Activated CD4-positive, alpha-beta T cell treated with anti-CD3 and anti-CD28 coated beads for 36 hours (primary cell): ENCODE data around the gene MTHFSD. TPM values are rescaled to one million over a fixed set of nuclear protein-coding genes. Genes with fewer than 3 reads are reported as not detected.

Experiments
- ATAC-seq: fragments of 200-7000 bp; cut with Tn5 transposase; one replicate; pipeline ENCODE4 v1.10.0; 2021; ENCODE audit warnings: mild to moderate bottlenecking, moderate library complexity
- CTCF ChIA-PET: fragments of 350-600 bp; sonication (Branson Sonifier 250); formaldehyde crosslinking; loops from one replicate; lab custom pipeline; 2021; ENCODE audit warnings: antibody characterized with exemption; lab: Charles Lee
- POLR2A ChIA-PET: fragments of 350-600 bp; sonication (Branson Sonifier 250); formaldehyde crosslinking; loops from one replicate; lab custom pipeline; 2021; ENCODE audit warnings: antibody characterized with exemption, inconsistent platforms; lab: Charles Lee
- DNase-seq: peaks from one replicate; pipeline ENCODE4 v3.0.0-alpha.2; 2020
- H3K27ac Mint-ChIP-seq: one replicate; pipeline ENCODE4 v1.8.0; 2021; ENCODE audit warnings: mixed read lengths
- H3K27me3 Mint-ChIP-seq: one replicate; pipeline ENCODE4 v1.8.0; 2021; ENCODE audit warnings: mixed read lengths
- H3K36me3 Mint-ChIP-seq: one replicate; pipeline ENCODE4 v1.8.0; 2021; ENCODE audit warnings: low read depth, mixed read lengths
- H3K4me1 Mint-ChIP-seq: one replicate; pipeline ENCODE4 v1.8.0; 2021; ENCODE audit warnings: mixed read lengths
- H3K4me3 Mint-ChIP-seq: one replicate; pipeline ENCODE4 v1.8.0; 2021; ENCODE audit warnings: mild to moderate bottlenecking, moderate library complexity, mixed read lengths
- H3K9me3 Mint-ChIP-seq: one replicate; pipeline ENCODE4 v1.8.0; 2021; ENCODE audit warnings: low read depth, mixed read lengths
- intact Hi-C, 2 experiments: fragments of 100-400 bp; cut with DNase I in 1 of 2; cut with micrococcal nuclease in 1 of 2; formaldehyde crosslinking; loops; one replicate each; pipeline versions ENCODE4 v1.14.2 to v1.15.1; 2022 to 2024; cut with DNase I, micrococcal nuclease
- total RNA-seq, 2 experiments: library from RNA; stranded (reverse); gene quantifications; one replicate each; pipeline ENCODE4 v1.2.3, GENCODE V29; 2021

The MTHFSD gene
- total RNA-seq, 2 experiments from 2014 or later, result 21.2 to 22.1 TPM

DNA sequence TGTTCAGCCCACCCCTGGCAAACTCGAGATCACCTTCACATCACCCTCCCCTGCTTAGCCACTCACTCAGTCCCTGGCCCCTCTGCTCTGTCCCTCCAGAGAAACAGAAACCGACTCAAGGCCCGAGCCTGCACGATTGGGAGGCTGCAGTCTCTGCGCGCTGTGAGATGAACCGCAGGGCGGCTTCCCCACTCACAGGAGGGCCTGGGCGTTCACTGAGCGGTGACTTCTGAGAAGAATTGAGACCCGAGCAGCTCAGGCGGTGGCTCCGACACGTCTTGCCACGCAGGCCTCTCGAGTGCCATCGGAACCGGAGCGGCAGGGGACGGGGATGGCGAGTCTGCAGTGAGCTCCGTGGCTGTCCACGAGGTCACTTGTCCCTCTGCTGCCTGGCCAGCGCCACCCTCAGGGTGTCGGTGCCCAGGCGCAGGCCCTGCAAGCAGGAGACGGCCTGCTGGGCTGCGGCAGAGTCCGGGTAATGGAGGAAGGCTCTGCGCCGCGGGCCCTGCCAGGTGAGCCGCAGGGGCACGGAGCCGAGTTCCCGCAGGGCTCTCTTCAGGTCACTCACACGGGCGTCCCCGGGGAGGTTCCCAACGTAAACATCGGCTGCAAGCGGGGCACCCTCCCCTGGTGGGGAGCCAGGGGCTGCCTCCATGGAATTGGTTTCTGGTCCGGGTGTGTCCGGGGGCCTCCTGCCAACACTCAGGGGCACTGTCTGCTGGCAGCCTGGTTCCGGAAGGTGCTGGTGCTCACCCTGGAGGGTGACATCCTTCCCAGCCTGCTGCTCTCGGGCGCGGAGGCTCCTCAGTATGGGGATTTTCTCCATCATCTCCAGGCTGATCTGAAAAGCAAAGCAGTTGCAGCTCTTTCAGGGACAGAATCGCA is 23.2 kb downstream of the MTHFSD start:
- ChIA-PET POLR2A (no interaction called here), CTCF (no interaction called here)
- Mint-ChIP-seq H3K4me1 (no peaks in the 10 kb centered on the region), H3K27me3 (no peaks in the 10 kb centered on the region), H3K9me3 (no peaks in the 10 kb centered on the region), H3K36me3 (peaks cover 23% of the 10 kb centered on the region), H3K27ac (no peak overlapping the region), H3K4me3 (no peak overlapping the region)
- intact Hi-C loops, result no loop called here
- no peak for DNase-seq
- no peak for ATAC-seq

DNA sequence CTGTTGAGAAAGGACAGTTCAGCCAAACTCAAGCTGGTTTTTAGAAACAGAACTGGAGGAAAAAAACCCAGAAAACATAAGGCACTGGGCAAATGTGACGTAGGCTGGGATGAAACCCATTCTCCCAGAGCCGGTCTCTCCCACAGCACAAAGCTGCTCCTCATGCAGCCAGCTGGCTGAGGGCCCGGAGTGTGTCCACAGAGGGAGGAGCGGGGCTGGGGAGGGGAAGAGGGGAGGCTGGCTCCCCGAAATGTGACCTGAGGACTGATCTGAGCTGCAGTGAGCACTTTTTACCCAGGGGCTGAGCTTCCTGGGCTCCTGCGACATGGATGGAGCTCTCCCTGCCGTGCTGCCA is 23.9 kb downstream of the MTHFSD start:
- Mint-ChIP-seq H3K4me1 (no peaks in the 10 kb centered on the region), H3K36me3 (peaks cover 17% of the 10 kb centered on the region), H3K4me3 (no peak overlapping the region), H3K27me3 (no peaks in the 10 kb centered on the region), H3K27ac (no peak overlapping the region), H3K9me3 (no peaks in the 10 kb centered on the region)
- ChIA-PET CTCF (interaction anchor here (0.6 kb wide), 1 partner anchor 135 kb away, joined by 3 read pairs; no protein-coding TSS in a partner anchor), POLR2A (no interaction called here)
- ATAC-seq (no peak), DNase-seq (no peak)
- intact Hi-C loops, result no loop called here

DNA sequence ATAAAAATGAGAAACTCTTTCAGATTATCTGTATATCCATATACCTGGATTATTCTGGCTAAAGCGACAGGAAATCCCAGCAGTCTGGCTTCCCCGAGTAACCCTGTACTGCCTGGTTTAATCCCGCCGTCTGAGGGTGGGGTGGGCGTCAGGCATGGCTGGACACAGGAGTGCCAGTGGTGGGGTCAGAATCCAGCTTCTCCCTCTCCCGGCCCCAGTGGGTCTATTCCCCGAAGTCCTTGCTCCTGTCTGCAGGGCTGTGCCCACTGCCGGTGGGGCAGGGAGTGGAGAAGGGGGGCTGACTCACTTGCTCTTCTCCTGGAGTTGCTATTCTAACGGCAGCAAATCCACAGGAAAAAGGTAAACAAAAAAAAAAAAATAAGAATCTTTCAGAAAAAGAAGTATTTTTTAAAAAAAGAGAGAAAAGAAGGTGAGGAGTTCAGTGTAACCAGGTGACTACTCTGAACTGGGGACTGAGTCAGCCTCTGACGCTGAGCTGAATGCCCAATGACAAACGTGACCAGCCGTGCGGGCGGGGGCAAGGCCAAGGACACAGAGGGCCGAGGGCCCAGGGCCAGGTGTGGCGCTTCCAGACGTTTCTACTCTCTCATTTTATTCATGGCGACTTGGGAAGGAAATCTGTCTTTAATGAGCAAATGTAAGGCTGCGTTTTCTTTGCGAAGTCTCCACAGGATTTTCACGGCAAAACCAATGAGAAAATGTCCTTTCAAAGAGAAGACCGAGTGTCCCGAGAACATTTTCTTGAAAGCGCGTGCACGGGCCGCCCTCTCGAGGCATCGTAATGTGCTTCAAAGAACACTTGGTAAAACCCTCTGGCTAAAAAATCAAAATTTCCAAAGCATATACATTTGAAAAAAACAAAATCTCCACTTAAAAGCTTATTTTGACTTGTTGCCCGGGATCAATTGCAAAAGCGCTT is 24.5 kb downstream of the MTHFSD start:
- intact Hi-C loops, result no loop called here
- Mint-ChIP-seq H3K27ac (no peak overlapping the region), H3K4me3 (no peak overlapping the region), H3K27me3 (no peaks in the 10 kb centered on the region), H3K9me3 (no peaks in the 10 kb centered on the region), H3K36me3 (peaks cover 15% of the 10 kb centered on the region), H3K4me1 (no peaks in the 10 kb centered on the region)
- CTCF ChIA-PET, result interaction anchor here (0.6 to 0.7 kb wide), 2 partner anchors 134 to 454 kb away, joined by 3 read pairs; no protein-coding TSS in a partner anchor
- DNase-seq (no peak), ATAC-seq (no peak)
- POLR2A ChIA-PET, result no interaction called here

DNA sequence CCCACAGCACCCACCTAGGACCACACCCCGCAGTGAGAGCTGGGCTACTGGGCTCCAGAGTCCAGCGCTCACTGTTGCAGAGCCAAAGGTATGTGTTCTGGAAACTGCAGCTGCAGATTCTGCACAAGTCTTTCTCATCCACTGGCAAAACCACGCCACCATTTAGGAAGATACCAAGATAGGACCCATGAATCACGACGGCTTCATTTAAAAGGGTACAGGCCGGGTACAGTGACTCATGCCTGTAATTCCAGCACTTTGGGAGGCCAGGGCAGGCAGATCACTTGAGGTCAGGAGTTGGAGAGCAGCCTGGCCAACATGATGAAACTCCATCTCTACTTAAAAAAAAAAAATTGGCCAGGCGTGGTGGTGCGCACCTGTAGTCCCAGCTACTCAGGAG is 25.9 kb downstream of the MTHFSD start:
- no peak for DNase-seq

DNA sequence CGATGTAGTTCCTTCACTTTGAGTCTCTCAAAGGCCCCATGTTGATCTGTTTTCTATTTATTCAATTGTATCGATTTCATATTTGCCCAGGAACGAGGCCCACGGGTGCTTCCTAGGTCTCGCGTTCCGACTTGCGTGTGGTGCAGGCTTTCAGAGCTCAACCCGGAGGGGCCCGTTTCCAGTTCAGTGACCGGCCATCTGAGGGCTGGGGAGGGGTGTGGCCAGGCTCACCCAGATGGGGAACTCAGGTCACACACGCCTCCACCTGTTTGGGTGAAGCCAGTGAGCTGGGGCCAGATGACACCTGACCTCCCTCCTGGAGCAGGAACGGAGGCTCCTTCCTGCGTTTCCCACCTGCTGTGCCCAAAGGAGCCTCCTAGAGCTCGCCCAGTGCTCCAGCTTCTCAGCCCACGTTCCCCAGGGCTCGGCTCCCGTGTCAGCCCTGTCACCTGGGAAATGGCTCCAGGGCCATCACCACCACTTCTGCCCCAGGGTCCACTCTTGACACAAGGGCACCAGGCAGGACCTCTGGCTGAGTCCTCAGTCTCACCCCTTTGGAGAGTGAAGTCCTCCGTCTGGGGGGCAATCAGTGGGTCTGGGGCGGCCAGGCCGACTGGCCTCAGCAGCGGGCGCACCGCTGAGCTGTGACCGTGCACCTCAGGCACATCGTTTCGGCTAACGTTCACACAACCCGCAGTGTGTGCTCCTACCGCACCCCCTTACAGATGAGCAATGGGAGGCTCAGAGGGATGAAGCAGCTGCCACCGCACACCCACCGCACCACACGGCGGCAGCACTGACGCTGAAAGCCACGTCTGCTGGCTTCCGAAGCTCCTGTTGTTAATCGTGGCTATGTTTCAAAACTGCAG is 26.7 kb downstream of the MTHFSD start:
- Mint-ChIP-seq H3K9me3 (no peaks in the 10 kb centered on the region), H3K4me1 (no peaks in the 10 kb centered on the region), H3K27me3 (no peaks in the 10 kb centered on the region), H3K27ac (no peak overlapping the region), H3K36me3 (peaks cover 15% of the 10 kb centered on the region), H3K4me3 (no peak overlapping the region)
- DNase-seq, result no peak
- no peak for ATAC-seq
- intact Hi-C loops, result no loop called here
- ChIA-PET POLR2A (no interaction called here), CTCF (no interaction called here)

More for the DNA sequence above, 25.9 kb downstream of the MTHFSD start:
- Mint-ChIP-seq H3K9me3 (no peaks in the 10 kb centered on the region), H3K27me3 (no peaks in the 10 kb centered on the region), H3K27ac (no peak overlapping the region), H3K4me3 (no peak overlapping the region), H3K4me1 (no peaks in the 10 kb centered on the region), H3K36me3 (peaks cover 15% of the 10 kb centered on the region)
- intact Hi-C loops, result no loop called here
- ATAC-seq, result no peak
- POLR2A ChIA-PET, result interaction anchor here (0.5 kb wide), 1 partner anchor 872 kb away, joined by 3 read pairs; no protein-coding TSS in a partner anchor
- CTCF ChIA-PET, result no interaction called here

DNA sequence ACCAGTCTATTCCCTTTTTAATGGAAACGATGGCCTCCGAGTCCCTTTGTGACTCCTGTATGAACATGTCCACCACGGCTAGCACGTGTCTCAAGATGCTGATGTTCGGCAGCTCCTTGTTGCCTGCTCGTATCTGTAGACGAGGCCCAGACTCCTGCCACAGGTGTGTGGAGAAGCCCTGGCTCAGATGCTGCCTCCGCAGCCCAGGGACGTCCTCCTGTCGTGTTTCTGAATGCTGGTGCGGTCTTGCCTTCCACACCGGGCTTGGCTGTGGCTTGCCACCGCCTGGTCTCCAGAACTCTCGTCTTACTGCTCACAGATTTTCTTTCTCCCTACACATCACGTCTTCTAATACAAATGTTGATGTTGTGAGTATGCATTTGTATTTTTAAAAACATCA is 27.7 kb downstream of the MTHFSD start:
- no peak overlapping the region for H3K4me3 Mint-ChIP-seq
- H3K36me3 Mint-ChIP-seq, result peaks cover 15% of the 10 kb centered on the region
- no peaks in the 10 kb centered on the region for H3K9me3 Mint-ChIP-seq
- no peaks in the 10 kb centered on the region for H3K27me3 Mint-ChIP-seq
- intact Hi-C loops, result no loop called here
- DNase-seq (no peak), ATAC-seq (no peak)
- ChIA-PET CTCF (interaction anchor here (0.7 kb wide), 1 partner anchor 33 kb away, joined by 3 read pairs; no protein-coding TSS in a partner anchor), POLR2A (no interaction called here)
- H3K27ac Mint-ChIP-seq, result no peak overlapping the region
- H3K4me1 Mint-ChIP-seq, result no peaks in the 10 kb centered on the region

DNA sequence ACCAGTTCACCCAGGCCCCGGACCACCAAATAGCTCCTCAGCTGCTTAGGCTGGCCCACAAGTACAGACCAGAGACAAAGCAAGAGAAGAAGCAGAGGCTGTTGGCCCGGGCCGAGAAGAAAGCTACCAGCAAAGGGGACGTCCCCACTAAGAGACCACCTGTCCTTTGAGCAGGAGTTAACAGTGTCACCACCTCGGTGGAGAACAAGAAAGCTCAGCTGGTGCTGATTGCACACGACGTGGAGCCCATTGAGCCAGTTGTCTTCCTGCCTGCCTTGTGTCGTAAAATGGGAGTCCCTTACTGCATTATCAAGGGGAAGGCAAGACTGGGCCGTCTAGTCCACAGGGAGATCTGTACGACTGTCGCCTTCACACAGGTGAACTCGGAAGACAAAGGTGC is 29.3 kb downstream of the MTHFSD start:
- H3K36me3 Mint-ChIP-seq, result peaks cover 15% of the 10 kb centered on the region
- ChIA-PET POLR2A (no interaction called here), CTCF (interaction anchor here (0.9 kb wide), 1 partner anchor 15 kb away, joined by 3 read pairs; the partner anchor contains the start of gene FOXF1)
- H3K4me3 Mint-ChIP-seq, result no peak overlapping the region
- no peak for DNase-seq
- ATAC-seq, result no peak
- H3K9me3 Mint-ChIP-seq, result no peaks in the 10 kb centered on the region
- H3K27me3 Mint-ChIP-seq, result peaks cover 4% of the 10 kb centered on the region
- no peak overlapping the region for H3K27ac Mint-ChIP-seq
- H3K4me1 Mint-ChIP-seq, result no peaks in the 10 kb centered on the region
- intact Hi-C loops, result no loop called here

DNA sequence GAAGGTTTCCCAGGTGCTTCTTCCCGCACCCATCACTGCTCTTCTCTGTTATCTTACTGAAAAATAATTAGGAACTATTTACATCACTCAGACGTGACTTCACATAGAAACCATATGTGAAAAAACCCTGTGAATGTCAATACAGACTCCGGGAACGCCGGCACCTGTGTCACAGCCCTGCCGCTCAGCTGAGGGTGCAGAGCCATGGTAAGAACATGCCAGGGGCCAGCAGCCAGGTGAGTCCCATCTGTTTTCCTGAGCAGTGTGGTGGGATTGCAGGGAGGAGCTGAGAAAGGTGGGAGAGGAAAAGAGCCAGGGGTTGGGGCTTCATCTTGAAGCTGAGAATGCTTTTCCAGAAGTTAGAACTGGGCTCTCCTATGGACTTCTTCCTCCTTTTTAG is 31.0 kb downstream of the MTHFSD start:
- ATAC-seq (no peak), DNase-seq (no peak)
- Mint-ChIP-seq H3K9me3 (no peaks in the 10 kb centered on the region), H3K27ac (no peak overlapping the region), H3K36me3 (peaks cover 7% of the 10 kb centered on the region), H3K4me3 (no peak overlapping the region), H3K27me3 (peaks cover 8% of the 10 kb centered on the region), H3K4me1 (peaks cover 3% of the 10 kb centered on the region)
- intact Hi-C loops, result no loop called here
- ChIA-PET POLR2A (no interaction called here), CTCF (no interaction called here)

DNA sequence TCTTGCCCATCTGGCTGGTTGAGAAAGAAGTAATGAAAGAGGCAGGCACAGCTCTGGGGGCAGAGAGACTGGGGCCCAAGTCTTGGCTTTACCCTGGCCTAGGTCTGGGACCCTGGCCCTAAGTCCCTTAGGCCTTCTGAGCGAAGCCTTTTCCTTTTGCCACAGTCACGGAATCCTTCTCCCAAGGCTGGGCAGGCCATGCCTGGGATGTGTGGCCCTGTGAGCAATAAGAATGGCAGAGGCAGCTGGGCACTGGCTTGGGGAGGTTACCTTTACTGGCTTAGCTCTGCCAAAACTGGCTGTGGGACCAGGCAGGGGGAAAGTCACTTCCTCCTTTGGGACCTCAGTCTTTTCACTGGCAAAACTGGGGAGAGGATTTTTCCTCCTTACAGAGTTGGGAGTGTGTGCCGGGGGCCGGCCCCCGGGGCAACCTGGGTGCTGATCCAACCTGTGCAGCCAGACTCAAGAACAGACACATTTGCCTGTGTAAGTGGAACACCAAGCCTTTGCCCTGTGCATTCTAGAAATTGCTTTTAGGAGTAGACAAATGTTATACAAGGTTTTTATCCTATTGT is 31.8 kb downstream of the MTHFSD start:
- intact Hi-C loops, result no loop called here
- POLR2A ChIA-PET, result no interaction called here
- CTCF ChIA-PET, result no interaction called here
- H3K4me3 Mint-ChIP-seq, result no peak overlapping the region
- H3K27me3 Mint-ChIP-seq, result peaks cover 15% of the 10 kb centered on the region
- ATAC-seq, result no peak
- DNase-seq, result no peak
- H3K4me1 Mint-ChIP-seq, result peaks cover 3% of the 10 kb centered on the region
- H3K9me3 Mint-ChIP-seq, result no peaks in the 10 kb centered on the region
- no peak overlapping the region for H3K27ac Mint-ChIP-seq
- H3K36me3 Mint-ChIP-seq, result peaks cover 2% of the 10 kb centered on the region

DNA sequence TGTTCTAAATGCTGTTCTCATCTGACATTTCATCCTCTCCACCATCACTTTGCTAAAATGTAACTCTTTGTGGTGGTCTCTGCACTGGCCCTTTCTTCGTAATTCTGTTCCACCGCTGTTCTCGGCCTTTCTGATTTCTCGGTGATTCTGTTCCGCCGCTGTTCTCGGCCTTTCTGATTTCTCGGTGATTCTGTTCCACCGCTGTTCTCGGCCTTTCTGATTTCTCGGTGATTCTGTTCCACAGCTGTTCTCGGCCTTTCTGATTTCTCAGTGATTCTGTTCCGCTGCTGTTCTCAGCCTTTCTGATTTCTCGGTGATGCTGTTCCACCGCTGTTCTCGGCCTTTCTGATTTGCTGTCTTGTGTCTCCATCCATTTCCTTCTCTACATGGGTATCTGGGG is 32.4 kb downstream of the MTHFSD start:
- DNase-seq, result no peak
- Mint-ChIP-seq H3K4me1 (peaks cover 3% of the 10 kb centered on the region), H3K9me3 (no peaks in the 10 kb centered on the region), H3K27ac (no peak overlapping the region), H3K4me3 (no peak overlapping the region), H3K27me3 (peaks cover 19% of the 10 kb centered on the region), H3K36me3 (peaks cover 2% of the 10 kb centered on the region)
- intact Hi-C loops, result no loop called here
- ChIA-PET POLR2A (no interaction called here), CTCF (no interaction called here)
- ATAC-seq, result no peak
